GM10266 (cell line): ENCODE results near the gene PARVB.
A peak's percentile ranks its signal among the peaks of the same experiment; 100 is the strongest.

Experiments used
- DNase-seq: peaks from one replicate; pipeline ENCODE4 v3.0.0; 2012; ENCODE audit errors: extremely low spot score
- TF ChIP-seq, protein P1 (sequence below): IDR thresholded peaks from 2 replicates; pipeline ENCODE4 v1.5.1; 2012; ENCODE audit warnings: mild to moderate bottlenecking, low read depth; ENCODE audit not compliant: control insufficient read depth, insufficient read depth; ENCODE audit errors: missing control alignments

The PARVB gene

DNA sequence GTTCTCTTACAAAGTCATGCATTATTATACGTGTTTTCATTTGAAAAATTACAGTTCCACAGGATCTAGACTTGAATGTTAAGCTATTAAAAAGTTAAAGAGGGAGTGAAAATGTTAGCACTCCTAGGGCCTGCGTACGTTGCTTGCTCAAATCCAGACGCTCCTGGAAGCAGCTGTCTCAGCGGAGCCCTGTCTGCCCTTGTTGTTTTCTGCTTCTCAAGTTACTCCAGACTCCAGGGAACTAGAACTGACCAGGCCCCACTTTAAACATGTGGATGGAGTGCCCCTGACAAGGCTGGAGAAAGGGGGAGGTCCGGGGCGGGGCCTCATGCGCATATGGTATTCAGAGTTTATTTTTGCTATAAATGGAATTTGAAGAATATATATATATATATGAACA is 9.6 kb downstream of the PARVB start:
- DNase-seq: no peak
- TF ChIP-seq, protein P1, sequence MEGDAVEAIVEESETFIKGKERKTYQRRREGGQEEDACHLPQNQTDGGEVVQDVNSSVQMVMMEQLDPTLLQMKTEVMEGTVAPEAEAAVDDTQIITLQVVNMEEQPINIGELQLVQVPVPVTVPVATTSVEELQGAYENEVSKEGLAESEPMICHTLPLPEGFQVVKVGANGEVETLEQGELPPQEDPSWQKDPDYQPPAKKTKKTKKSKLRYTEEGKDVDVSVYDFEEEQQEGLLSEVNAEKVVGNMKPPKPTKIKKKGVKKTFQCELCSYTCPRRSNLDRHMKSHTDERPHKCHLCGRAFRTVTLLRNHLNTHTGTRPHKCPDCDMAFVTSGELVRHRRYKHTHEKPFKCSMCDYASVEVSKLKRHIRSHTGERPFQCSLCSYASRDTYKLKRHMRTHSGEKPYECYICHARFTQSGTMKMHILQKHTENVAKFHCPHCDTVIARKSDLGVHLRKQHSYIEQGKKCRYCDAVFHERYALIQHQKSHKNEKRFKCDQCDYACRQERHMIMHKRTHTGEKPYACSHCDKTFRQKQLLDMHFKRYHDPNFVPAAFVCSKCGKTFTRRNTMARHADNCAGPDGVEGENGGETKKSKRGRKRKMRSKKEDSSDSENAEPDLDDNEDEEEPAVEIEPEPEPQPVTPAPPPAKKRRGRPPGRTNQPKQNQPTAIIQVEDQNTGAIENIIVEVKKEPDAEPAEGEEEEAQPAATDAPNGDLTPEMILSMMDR: no peak

DNA sequence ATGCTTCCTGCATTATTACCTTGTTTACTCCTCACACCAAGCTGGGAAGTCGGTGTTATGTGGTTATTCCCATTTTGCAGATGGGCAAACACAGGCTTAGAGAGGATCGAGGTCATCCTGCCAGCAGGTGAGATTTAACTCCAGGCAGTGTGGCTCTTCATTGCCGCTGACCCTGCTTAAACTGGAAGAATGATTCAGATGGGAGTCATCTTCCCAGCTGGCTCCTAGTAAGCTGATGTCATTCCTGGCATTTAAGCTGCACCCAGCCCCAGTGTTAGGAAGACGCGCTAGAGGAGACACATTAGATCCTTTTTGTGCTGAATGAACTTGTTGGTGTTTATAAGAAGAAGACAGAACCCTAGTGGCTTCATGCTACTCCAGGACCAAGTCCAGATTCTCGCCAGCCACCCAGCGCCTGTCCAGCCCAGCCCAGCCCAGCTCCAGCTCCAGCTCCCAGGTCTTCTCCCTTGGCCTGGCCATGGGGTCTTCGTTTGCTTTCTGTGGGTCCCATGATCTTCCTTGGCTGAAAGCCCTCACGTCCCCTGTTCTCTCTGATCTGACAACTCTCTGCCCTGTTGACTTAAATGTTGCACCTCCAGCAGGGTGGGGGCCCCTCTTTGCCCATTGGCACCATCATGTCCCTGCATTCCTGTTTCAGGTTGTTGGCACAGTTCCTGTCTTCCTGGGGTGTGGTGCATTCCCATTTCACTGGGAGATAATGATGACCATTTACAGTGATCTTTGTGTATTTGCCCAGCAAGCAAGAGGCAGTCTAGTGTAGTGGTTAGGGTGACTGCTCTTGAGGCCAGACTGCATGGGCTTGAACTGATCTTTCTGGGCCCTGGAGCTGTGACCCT is 13.6 kb downstream of the PARVB start:
- DNase-seq: no peak

DNA sequence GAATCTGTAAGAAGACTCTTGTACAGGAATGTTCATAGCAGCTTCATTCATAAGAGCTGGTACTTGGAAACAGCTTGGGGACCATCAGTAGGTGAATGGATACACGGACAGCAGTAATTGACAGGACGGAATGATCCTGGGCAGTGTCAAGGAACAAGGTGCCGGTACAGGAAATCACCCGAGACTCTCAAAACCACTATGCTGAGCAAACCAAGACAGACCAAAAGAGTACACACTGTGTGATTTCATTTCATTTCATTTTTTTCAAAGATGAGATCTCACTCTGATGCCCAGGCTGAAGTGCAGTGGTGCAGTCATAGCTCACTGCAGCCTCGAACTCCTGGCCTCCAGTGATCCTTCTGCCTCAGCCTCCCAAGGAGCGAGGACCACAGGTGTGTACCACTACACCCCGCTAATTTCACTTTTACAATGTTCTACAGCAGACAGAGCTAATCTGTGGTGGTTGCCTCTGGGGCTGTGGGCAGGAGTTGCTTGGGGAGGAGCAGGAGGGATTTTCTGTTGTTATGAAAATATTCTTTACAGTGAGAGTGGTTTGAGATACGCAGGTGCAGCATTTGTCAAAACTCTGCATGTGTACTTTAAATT is 15.6 kb downstream of the PARVB start:
- TF ChIP-seq, protein P1: no peak
- no peak for DNase-seq

More for the DNA sequence above, 13.6 kb downstream of the PARVB start:
- TF ChIP-seq, protein P1: no peak

DNA sequence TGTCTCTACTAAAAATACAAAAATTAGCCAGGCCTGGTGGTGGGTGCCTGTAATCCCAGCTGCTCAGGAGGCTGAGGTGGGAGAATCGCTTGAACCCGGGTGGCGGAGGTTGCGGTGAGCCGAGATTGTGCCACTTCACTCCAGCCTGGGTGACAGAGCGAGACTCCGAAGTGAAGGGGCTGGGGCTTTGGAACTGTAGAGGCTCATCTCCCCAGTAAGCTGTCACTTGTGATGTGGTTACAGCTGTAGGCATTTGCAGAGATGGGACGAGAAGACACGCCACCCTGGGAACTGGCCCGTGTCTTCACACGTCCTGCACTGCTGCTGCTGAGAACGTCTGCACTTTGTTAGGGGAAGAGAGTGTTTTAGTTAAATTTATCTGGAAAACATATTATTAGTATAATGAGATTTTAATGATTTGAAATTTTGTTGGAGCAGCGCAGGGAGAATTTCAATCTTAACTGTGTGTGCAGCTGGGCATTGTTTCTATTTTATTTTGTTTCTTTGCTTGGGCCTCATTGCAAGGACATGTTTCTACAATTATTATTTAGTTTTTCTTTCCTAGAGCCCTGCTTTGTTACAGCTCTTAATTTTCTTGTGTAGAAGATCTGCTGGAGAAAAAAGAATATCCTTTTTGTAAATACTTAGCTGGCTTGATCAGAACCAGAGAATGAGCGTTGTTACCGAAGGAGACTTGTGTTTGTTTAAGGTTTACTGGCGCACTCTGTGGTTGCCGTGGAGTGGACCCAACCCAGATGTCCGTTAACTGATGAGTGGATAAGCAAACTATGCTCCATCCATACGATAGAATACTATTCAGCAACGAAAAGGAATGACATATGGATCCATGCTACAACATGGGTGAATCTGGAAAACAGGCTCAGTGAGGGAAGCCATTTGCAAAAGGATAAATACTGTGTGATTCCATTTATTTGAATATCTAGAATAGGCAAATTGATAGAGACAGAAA is 18.4 kb downstream of the PARVB start:
- peak; percentile 68 for DNase-seq
- TF ChIP-seq, protein P1: no peak

DNA sequence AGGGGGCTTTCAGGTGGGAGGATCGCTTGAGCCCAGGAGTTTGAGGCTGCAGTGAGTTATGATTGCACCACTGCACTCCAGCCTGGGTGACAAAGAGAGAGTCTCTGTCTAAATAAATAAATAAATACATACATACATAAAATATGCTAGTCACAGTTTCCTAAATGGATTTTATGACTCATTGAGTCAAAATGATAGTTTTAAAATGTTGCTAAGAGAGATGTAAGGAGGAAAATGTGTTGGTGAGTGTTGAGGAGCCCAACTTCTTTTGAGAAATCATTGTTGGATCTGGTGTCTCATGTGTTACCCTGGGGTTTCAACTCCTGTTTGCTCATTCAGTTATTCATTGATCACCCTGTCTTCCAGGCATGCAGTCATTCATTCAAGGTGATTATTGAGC is 21.0 kb downstream of the PARVB start:
- DNase-seq: no peak
- TF ChIP-seq, protein P1: no peak

DNA sequence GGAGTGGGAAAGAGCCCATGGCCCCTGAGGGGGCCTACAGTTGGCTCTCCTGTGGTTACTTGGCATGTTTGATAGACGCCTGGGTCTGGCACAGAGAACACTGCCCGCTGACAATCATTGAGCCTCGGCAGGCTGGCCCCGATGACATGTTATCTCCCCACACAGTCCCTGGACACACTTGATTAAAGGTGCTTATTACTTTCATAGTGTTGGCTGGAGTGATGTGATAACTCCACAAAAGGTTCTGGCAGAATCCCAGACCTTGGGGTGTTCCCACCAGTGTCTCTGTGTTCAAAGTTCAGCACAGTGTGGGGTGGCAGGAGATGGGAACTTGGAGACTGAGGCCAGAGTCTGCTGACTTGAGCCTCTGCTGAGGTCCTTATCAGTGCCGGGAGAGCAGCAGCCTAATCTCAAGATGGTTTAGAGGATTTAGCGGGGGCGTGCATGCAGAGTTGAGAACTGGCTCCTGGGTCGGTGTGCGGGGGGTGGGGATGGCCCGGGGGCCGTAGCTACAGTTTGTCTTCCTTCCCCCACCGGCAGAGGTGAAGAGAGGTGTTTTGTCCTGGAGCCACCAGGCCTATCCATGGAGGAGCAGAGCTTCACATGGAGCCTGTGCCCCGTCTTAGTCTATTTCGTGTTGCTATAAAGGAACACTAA is 22.5 kb downstream of the PARVB start:
- DNase-seq: no peak
- TF ChIP-seq, protein P1: no peak
